Spinal cord (tissue), 10 donors: ENCODE measurements around the gene STEEP1. TPM values are rescaled to one million over a fixed set of nuclear protein-coding genes. Genes with fewer than 3 reads are reported as not detected.
A peak's percentile ranks its signal among the peaks of the same experiment; 100 is the strongest.

Experiments used
- DNase-seq, 6 donors: peaks; one replicate each; pipeline versions ENCODE4 v3.0.0 to v3.0.0-alpha.2; 2013 to 2015; ENCODE audit warnings: low spot score in 6 of 6, low read depth in 4 of 6
- H3K27ac ChIP-seq: one replicate; pipeline ENCODE4 v1.5.1; 2013; ENCODE audit warnings: low read depth, low read length, control low read depth
- H3K27me3 ChIP-seq: one replicate; pipeline ENCODE4 v1.6.1; 2013; ENCODE audit warnings: low read length; ENCODE audit not compliant: control insufficient read depth, insufficient read depth
- H3K36me3 ChIP-seq: one replicate; pipeline ENCODE4 v1.6.1; 2013; ENCODE audit warnings: low read length; ENCODE audit not compliant: control insufficient read depth, insufficient read depth
- H3K4me1 ChIP-seq: one replicate; pipeline ENCODE4 v1.6.1; 2013; ENCODE audit warnings: low read length; ENCODE audit not compliant: control insufficient read depth, insufficient read depth
- H3K4me3 ChIP-seq: one replicate; pipeline ENCODE4 v1.5.1; 2013; ENCODE audit warnings: low read depth, low read length, control low read depth
- H3K9me3 ChIP-seq: one replicate; pipeline ENCODE4 v1.6.1; 2013; ENCODE audit warnings: low read length; ENCODE audit not compliant: control insufficient read depth, insufficient read depth
- WGBS: methylation state at CpG from one replicate; pipeline ENCODE4 v1.1.5; 2013; ENCODE audit warnings: missing lambda C conversion rate; ENCODE audit not compliant: insufficient coverage; 5-methylcytosine and 5-hydroxymethylcytosine counted together
- polyA plus RNA-seq, 2 donors: library from polyadenylated mRNA; unstranded; fragments of 120-200 nt; gene quantifications; one replicate each; pipeline ENCODE4 v1.2.1, GENCODE V29; 2013; ENCODE audit not compliant: insufficient read length in 2 of 2
- total RNA-seq, 2 donors: library from RNA; depleted of rRNA in 1 of 2; stranded (reverse); fragments of 120-200 nt in 1 of 2; fragments of >200 nt in 1 of 2; gene quantifications; one replicate each; pipeline versions ENCODE4 v1.2.3 to v1.2.4, GENCODE V29; 2013 to 2014
- donor health status: healthy.

STEEP1 gene
- total and polyA plus RNA-seq, 4 donors, result 27.8 to 39.8 (median 35.3) TPM

GRCh38 chrX:119539872-119540271 lies 25.3 kb downstream of the STEEP1 start:
- H3K4me3 ChIP-seq, result no peak overlapping the region
- H3K27me3 ChIP-seq, result no peaks in the 10 kb centered on the region
- no peak overlapping the region for H3K27ac ChIP-seq
- no peaks in the 10 kb centered on the region for H3K9me3 ChIP-seq
- DNase-seq, result no peak
- H3K36me3 ChIP-seq, result peaks cover 3% of the 10 kb centered on the region
- no CpG with 5 or more reads among the region's 2 CpGs for WGBS
- no peaks in the 10 kb centered on the region for H3K4me1 ChIP-seq

- Histone ChIP-seq H3K27ac (no peak overlapping the region), H3K27me3 (no peaks in the 10 kb centered on the region), H3K4me1 (no peaks in the 10 kb centered on the region), H3K9me3 (no peaks in the 10 kb centered on the region), H3K4me3 (no peak overlapping the region), H3K36me3 (peaks cover 3% of the 10 kb centered on the region)
- no peak for DNase-seq
- WGBS, result 100% methylated on average over 1 of the region's 3 CpGs
Measured at GRCh38 chrX:119537487-119537886, 27.7 kb downstream of the STEEP1 start.

- H3K27ac ChIP-seq, result no peak overlapping the region
Measured at GRCh38 chrX:119529345-119530276, 35.6 kb downstream of the STEEP1 start.

GRCh38 chrX:119523664-119524184 lies 41.5 kb downstream of the STEEP1 start:
- Histone ChIP-seq H3K9me3 (no peaks in the 10 kb centered on the region), H3K36me3 (no peaks in the 10 kb centered on the region), H3K4me1 (no peaks in the 10 kb centered on the region), H3K27me3 (no peaks in the 10 kb centered on the region), H3K27ac (no peak overlapping the region), H3K4me3 (no peak overlapping the region)
- 55% methylated on average over 1 of the region's 1 CpG for WGBS
- DNase-seq, result no peak

More at GRCh38 chrX:119529345-119530276, 35.6 kb downstream of the STEEP1 start:
- Histone ChIP-seq H3K4me3 (no peak overlapping the region), H3K36me3 (no peaks in the 10 kb centered on the region), H3K27me3 (no peaks in the 10 kb centered on the region), H3K4me1 (no peaks in the 10 kb centered on the region), H3K9me3 (no peaks in the 10 kb centered on the region)
- WGBS, result 72% methylated on average over 6 of the region's 9 CpGs
- DNase-seq, result no peak

- no peaks in the 10 kb centered on the region for H3K27me3 ChIP-seq
- no peaks in the 10 kb centered on the region for H3K36me3 ChIP-seq
- no peak overlapping the region for H3K4me3 ChIP-seq
- no peaks in the 10 kb centered on the region for H3K4me1 ChIP-seq
- no peaks in the 10 kb centered on the region for H3K9me3 ChIP-seq
- H3K27ac ChIP-seq, result no peak overlapping the region
- DNase-seq, result no peak
- 95% methylated on average over 3 of the region's 6 CpGs for WGBS
Measured at GRCh38 chrX:119521246-119521645, 44.0 kb downstream of the STEEP1 start.

- Histone ChIP-seq H3K27me3 (no peaks in the 10 kb centered on the region), H3K4me3 (no peak overlapping the region), H3K4me1 (no peaks in the 10 kb centered on the region), H3K36me3 (no peaks in the 10 kb centered on the region), H3K27ac (no peak overlapping the region), H3K9me3 (no peaks in the 10 kb centered on the region)
- DNase-seq, result no peak
- 72% methylated on average over 2 of the region's 4 CpGs for WGBS
Measured at GRCh38 chrX:119518371-119518770, 46.8 kb downstream of the STEEP1 start.

- Histone ChIP-seq H3K27me3 (no peaks in the 10 kb centered on the region), H3K9me3 (no peaks in the 10 kb centered on the region), H3K4me3 (no peak overlapping the region), H3K27ac (no peak overlapping the region), H3K36me3 (no peaks in the 10 kb centered on the region), H3K4me1 (peaks cover 5% of the 10 kb centered on the region)
- peak in 5 of 6 donors; percentile 3 to 76 (median 20) for DNase-seq
- 29% methylated on average over 5 of the region's 5 CpGs for WGBS
Measured at GRCh38 chrX:119516157-119516702, 49.0 kb downstream of the STEEP1 start.

GRCh38 chrX:119512146-119512800 lies 52.9 kb downstream of the STEEP1 start:
- peak in 3 of 6 donors; percentile 5 to 64 (median 54) for DNase-seq
- no peak overlapping the region for H3K4me3 ChIP-seq
- peaks cover 5% of the 10 kb centered on the region for H3K4me1 ChIP-seq
- no peaks in the 10 kb centered on the region for H3K27me3 ChIP-seq
- no peak overlapping the region for H3K27ac ChIP-seq
- no peaks in the 10 kb centered on the region for H3K36me3 ChIP-seq
- no peaks in the 10 kb centered on the region for H3K9me3 ChIP-seq
- 66% methylated on average over 7 of the region's 14 CpGs for WGBS

GRCh38 chrX:119507206-119507605 lies 58.0 kb downstream of the STEEP1 start:
- 85% methylated on average over 6 of the region's 6 CpGs for WGBS
- peaks cover 11% of the 10 kb centered on the region for H3K4me1 ChIP-seq
- DNase-seq, result no peak

More at GRCh38 chrX:119507206-119507605, 58.0 kb downstream of the STEEP1 start:
- Histone ChIP-seq H3K36me3 (no peaks in the 10 kb centered on the region), H3K27ac (no peak overlapping the region), H3K4me3 (no peak overlapping the region), H3K9me3 (no peaks in the 10 kb centered on the region), H3K27me3 (no peaks in the 10 kb centered on the region)
